Trophoblast cell (in vitro differentiated cells and primary cell): Measurements from ENCODE around the gene USP6NL.

ENCODE experiments used
- DNase-seq, 2 donors: peaks; one replicate each; pipeline ENCODE4 v3.0.0-alpha.2; 2016
- H2AFZ ChIP-seq: 2 replicates; pipeline ENCODE4 v1.6.1; 2013; ENCODE audit warnings: low read length, moderate library complexity, mild to moderate bottlenecking; ENCODE audit not compliant: insufficient read depth, poor library complexity
- H2AK5ac ChIP-seq: 2 replicates; pipeline ENCODE4 v1.6.1; 2013; ENCODE audit warnings: mild to moderate bottlenecking, low read length
- H2BK120ac ChIP-seq: 2 replicates; pipeline ENCODE4 v1.6.1; 2013; ENCODE audit warnings: low read length, mild to moderate bottlenecking, moderate library complexity; ENCODE audit not compliant: insufficient read depth, poor library complexity
- H2BK12ac ChIP-seq: 2 replicates; pipeline ENCODE4 v1.6.1; 2013; ENCODE audit warnings: mild to moderate bottlenecking, low read length, moderate library complexity
- H2BK5ac ChIP-seq: 2 replicates; pipeline ENCODE4 v1.6.1; 2013; ENCODE audit warnings: low read length, low read depth, moderate library complexity, mild to moderate bottlenecking; ENCODE audit not compliant: poor library complexity
- H3K14ac ChIP-seq: 2 replicates; pipeline ENCODE4 v1.6.1; 2013; ENCODE audit warnings: mild to moderate bottlenecking, low read length
- H3K18ac ChIP-seq: 2 replicates; pipeline ENCODE4 v1.6.1; 2013; ENCODE audit warnings: mild to moderate bottlenecking, low read length
- H3K23ac ChIP-seq: 2 replicates; pipeline ENCODE4 v1.6.1; 2013; ENCODE audit warnings: low read length
- H3K27ac ChIP-seq: 2 replicates; pipeline ENCODE4 v1.5.1; 2013; ENCODE audit warnings: low read depth, mild to moderate bottlenecking, inconsistent platforms, low read length, moderate library complexity
- H3K27me3 ChIP-seq: 2 replicates; pipeline ENCODE4 v1.6.1; 2013; ENCODE audit warnings: inconsistent platforms, mild to moderate bottlenecking, low read length, moderate library complexity; ENCODE audit not compliant: insufficient read depth
- H3K36me3 ChIP-seq, 2 experiments: 1 replicate in 1 of 2; 2 replicates in 1 of 2; pipeline ENCODE4 v1.6.1; 2013; ENCODE audit warnings: low read length in 2 of 2, mild to moderate bottlenecking in 2 of 2, moderate library complexity in 1 of 2; ENCODE audit not compliant: insufficient read depth in 2 of 2, control insufficient read depth in 1 of 2
- H3K4ac ChIP-seq: 2 replicates; pipeline ENCODE4 v1.6.1; 2013; ENCODE audit warnings: low read depth, mild to moderate bottlenecking, low read length, moderate library complexity
- H3K4me1 ChIP-seq, 2 experiments: 1 replicate in 1 of 2; 2 replicates in 1 of 2; pipeline ENCODE4 v1.6.1; 2013; ENCODE audit warnings: low read length in 2 of 2, mild to moderate bottlenecking in 2 of 2, moderate library complexity in 1 of 2; ENCODE audit not compliant: insufficient read depth in 2 of 2, control insufficient read depth in 1 of 2
- H3K4me2 ChIP-seq: 2 replicates; pipeline ENCODE4 v1.6.1; 2013; ENCODE audit warnings: inconsistent platforms, mild to moderate bottlenecking, low read length, moderate library complexity
- H3K4me3 ChIP-seq: 2 replicates; pipeline ENCODE4 v1.5.1; 2013; ENCODE audit warnings: mild to moderate bottlenecking, low read depth, low read length, inconsistent platforms
- H3K79me1 ChIP-seq: one replicate; pipeline ENCODE4 v1.6.1; 2013; ENCODE audit warnings: low read length
- H3K79me2 ChIP-seq: 2 replicates; pipeline ENCODE4 v1.6.1; 2013; ENCODE audit warnings: low read length, mild to moderate bottlenecking; ENCODE audit not compliant: control insufficient read depth, insufficient read depth, poor library complexity
- H3K9ac ChIP-seq: 2 replicates; pipeline ENCODE4 v1.6.1; 2013; ENCODE audit warnings: mild to moderate bottlenecking, low read length
- H3K9me3 ChIP-seq: 2 replicates; pipeline ENCODE4 v1.6.1; 2013; ENCODE audit warnings: low read depth, mild to moderate bottlenecking, control low read depth, inconsistent platforms, low read length; ENCODE audit not compliant: insufficient read depth
- H4K12ac ChIP-seq: 2 replicates; pipeline ENCODE4 v1.6.1; 2013; ENCODE audit warnings: low read depth, mild to moderate bottlenecking, low read length, moderate library complexity
- H4K8ac ChIP-seq: 2 replicates; pipeline ENCODE4 v1.6.1; 2013; ENCODE audit warnings: low read depth, mild to moderate bottlenecking, low read length, moderate library complexity
- H4K91ac ChIP-seq: one replicate; pipeline ENCODE4 v1.6.1; 2013; ENCODE audit warnings: low read depth, mild to moderate bottlenecking, low read length, moderate library complexity
- WGBS: extraction: QIAGEN DNeasy Blood & Tissue Kit; methylation state at CpG from one replicate; pipeline ENCODE4 v1.1.7; 2013; ENCODE audit warnings: missing lambda C conversion rate; ENCODE audit not compliant: insufficient read length, insufficient coverage; ENCODE audit errors: extremely low coverage; 5-methylcytosine and 5-hydroxymethylcytosine counted together

The USP6NL gene

DNA sequence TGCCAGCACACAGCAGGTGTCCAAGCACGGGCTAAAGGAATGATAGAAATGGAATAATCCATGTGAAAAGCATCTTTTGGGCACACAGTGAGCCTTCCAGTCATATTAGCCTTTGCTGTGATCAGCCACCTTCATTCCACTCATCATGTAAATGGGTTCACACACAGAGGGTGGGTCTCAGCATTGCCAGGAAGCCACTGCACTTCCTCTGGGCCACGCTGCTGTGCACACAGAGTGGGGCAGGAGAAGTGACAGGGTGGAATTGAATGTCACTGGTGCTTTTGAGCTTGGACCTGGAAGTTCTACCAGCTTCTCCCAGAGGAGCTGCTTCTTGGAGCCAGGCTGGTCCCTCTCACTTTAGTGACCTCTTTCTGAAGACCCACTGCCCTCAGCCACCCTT, 203.5 kb downstream of the USP6NL start:
- H3K23ac ChIP-seq: no peak overlapping the region
- no peaks in the 10 kb centered on the region for H3K79me1 ChIP-seq
- H2AFZ ChIP-seq: no peak overlapping the region
- no peak overlapping the region for H3K4me3 ChIP-seq
- no peak overlapping the region for H3K18ac ChIP-seq
- no peaks in the 10 kb centered on the region for H3K79me2 ChIP-seq
- no peaks in the 10 kb centered on the region for H3K36me3 ChIP-seq
- no CpG with 5 or more reads among the region's 2 CpGs for WGBS
- H4K12ac ChIP-seq: no peak overlapping the region
- no peak overlapping the region for H3K9ac ChIP-seq
- no peak overlapping the region for H3K27ac ChIP-seq
- H2AK5ac ChIP-seq: no peak overlapping the region
- peaks cover 3% of the 10 kb centered on the region for H3K9me3 ChIP-seq
- no peaks in the 10 kb centered on the region for H3K4me1 ChIP-seq
- no peaks in the 10 kb centered on the region for H3K27me3 ChIP-seq
- H3K4ac ChIP-seq: no peak overlapping the region
- no peak overlapping the region for H3K14ac ChIP-seq
- H2BK12ac ChIP-seq: no peak overlapping the region
- no peak overlapping the region for H4K91ac ChIP-seq
- H3K4me2 ChIP-seq: no peak overlapping the region
- H2BK5ac ChIP-seq: no peak overlapping the region
- no peak overlapping the region for H2BK120ac ChIP-seq
- no peak for DNase-seq
- no peak overlapping the region for H4K8ac ChIP-seq

DNA sequence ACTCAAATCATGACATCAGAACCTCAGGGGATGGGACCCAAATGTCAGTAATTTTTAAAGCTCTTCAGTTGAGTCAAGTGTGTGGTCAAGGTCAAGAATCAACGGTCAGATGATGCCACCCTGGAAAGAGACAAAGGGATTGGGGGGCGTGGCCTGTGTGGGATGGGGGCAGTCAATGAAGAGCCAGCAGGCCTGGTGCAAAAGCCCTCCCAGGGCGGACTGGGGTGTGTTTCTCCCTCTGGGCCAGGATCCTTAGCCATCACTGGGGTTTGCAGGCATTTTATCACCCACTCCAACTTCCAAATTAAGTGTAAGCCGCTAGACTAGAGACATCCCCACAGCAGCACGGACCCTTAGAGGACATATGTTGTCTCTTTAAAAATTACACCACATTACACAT, 204.7 kb downstream of the USP6NL start:
- no peak for DNase-seq
- Histone ChIP-seq H3K79me2 (no peaks in the 10 kb centered on the region), H3K9ac (no peak overlapping the region), H3K4me2 (no peak overlapping the region), H2BK12ac (no peak overlapping the region), H3K36me3 (no peaks in the 10 kb centered on the region), H3K27ac (no peak overlapping the region), H2AK5ac (no peak overlapping the region), H2AFZ (no peak overlapping the region), H3K18ac (no peak overlapping the region), H3K4ac (no peak overlapping the region), H3K23ac (no peak overlapping the region), H4K12ac (no peak overlapping the region), H2BK5ac (no peak overlapping the region), H3K4me3 (no peak overlapping the region), H3K9me3 (no peaks in the 10 kb centered on the region), H3K14ac (no peak overlapping the region), H4K91ac (no peak overlapping the region), H4K8ac (no peak overlapping the region), H3K4me1 (peaks cover 0 to 1% of the 10 kb centered on the region in 2 experiments), H3K27me3 (no peaks in the 10 kb centered on the region), H2BK120ac (no peak overlapping the region), H3K79me1 (no peaks in the 10 kb centered on the region)
- no CpG with 5 or more reads among the region's 5 CpGs for WGBS

DNA sequence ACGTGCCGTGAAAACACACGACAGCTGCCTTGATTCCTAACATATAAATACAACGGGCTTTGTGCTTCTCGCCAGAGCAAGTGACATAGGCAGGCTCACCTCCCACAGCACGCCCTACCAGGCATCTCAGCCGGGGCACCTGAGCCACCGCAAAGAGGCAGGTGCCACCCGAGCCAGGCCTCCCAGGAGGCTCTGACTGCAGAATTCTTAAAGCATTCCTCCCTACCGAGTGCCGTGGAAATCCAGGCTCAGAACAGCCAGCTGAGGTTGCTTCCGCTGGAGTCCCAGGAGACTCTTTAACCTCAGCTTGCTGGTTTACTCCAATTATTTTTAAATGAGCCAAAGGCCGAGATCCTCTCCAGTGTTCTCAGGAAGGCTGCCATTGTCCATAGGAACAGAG, 206.5 kb downstream of the USP6NL start:
- no peak overlapping the region for H4K8ac ChIP-seq
- no peak overlapping the region for H3K4me2 ChIP-seq
- no peak overlapping the region for H2BK120ac ChIP-seq
- H3K4ac ChIP-seq: no peak overlapping the region
- no peaks in the 10 kb centered on the region for H3K79me1 ChIP-seq
- H2BK5ac ChIP-seq: no peak overlapping the region
- no peak overlapping the region for H3K9ac ChIP-seq
- no peaks in the 10 kb centered on the region for H3K9me3 ChIP-seq
- no peak overlapping the region for H2BK12ac ChIP-seq
- H3K27me3 ChIP-seq: no peaks in the 10 kb centered on the region
- WGBS: no CpG with 5 or more reads among the region's 13 CpGs
- H3K4me3 ChIP-seq: no peak overlapping the region
- H2AFZ ChIP-seq: no peak overlapping the region
- no peak overlapping the region for H3K14ac ChIP-seq
- H3K36me3 ChIP-seq: no peaks in the 10 kb centered on the region
- no peak overlapping the region for H3K27ac ChIP-seq
- H4K91ac ChIP-seq: no peak overlapping the region
- no peaks in the 10 kb centered on the region for H3K79me2 ChIP-seq
- H4K12ac ChIP-seq: no peak overlapping the region
- H3K23ac ChIP-seq: no peak overlapping the region
- no peak overlapping the region for H2AK5ac ChIP-seq
- H3K4me1 ChIP-seq: peaks cover 0 to 1% of the 10 kb centered on the region in 2 experiments
- no peak for DNase-seq
- H3K18ac ChIP-seq: no peak overlapping the region
